NCI-H2196 (cell line): ENCODE data around the gene COL23A1.
"Not testable (repeated sequence)": the region's sequence is repeated elsewhere in the genome, so short reads cannot be mapped to it uniquely, and the experiment has no call there.

Experiments used
- DNase-seq: peaks from one replicate; lab custom pipeline; 2025; ENCODE audit not compliant: unreplicated experiment; lab: John Stamatoyannopoulos, UW

COL23A1 gene

GRCh38 chr5:178511172-178511571 lies 79.0 kb downstream of the COL23A1 start:
- no peak for DNase-seq

DNA sequence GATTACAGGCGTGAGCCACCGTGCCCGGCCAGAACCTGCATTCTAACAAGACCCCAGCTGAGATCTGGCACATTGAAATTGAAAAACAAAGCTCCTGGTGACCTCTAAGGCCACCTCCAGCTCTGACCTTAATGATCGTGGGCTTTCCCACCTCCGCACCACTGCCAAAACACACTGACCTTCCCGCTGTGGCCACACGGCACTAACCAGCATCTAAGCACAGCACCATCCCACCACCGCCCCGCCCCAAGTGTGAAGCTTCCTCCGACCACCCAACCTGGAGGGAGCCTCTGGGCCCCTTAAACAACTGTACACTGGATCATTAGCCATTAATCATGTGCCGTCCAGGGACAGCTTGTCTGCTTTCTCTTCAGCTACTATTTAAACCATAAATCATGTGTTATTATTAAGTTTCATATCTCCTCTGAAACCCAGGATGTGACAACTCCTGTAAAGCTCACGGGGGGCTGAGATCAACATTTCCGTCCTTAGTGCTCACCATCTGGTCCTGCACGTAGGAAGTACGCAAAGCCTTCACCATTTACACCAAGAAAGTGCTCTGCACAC lies 80.6 kb downstream of the COL23A1 start:
- DNase-seq: no peak

DNA sequence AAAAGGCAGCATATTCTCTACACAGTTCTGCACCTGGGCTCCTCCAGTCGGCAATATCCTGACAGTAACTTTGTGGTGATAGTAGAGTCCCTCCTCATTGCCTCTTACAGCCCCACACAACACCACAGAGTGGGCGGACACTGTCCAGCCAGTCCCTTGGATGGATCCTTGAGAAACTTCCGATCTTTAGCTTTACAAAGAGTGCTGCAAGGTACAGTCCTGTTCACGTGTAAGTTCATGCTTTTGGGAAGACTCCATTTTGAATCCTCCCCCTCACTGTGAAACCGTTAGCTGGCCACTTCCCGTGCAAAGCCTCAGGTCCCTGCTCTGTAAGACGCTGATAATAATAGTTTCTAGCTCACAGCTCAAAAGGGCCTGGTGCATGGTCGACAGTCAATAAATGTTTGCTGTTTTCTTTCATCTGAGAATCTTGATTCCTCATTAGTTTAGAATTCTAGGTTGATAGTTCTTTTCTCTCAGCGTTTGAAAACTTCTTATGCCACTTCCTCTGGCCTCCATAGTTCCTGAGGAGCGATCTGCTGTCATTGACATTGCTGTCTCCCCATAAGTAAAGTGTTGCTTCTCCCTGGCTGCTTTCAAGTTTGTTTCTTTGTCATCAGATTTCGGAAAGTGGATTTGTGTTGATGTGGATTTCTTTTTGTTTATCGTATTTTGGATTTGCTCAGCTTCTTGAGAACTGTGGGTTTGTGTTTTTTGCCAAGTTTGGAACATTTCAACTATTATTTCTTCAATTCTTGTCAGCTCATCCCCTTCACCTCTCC lies 82.9 kb downstream of the COL23A1 start:
- DNase-seq: no peak

DNA sequence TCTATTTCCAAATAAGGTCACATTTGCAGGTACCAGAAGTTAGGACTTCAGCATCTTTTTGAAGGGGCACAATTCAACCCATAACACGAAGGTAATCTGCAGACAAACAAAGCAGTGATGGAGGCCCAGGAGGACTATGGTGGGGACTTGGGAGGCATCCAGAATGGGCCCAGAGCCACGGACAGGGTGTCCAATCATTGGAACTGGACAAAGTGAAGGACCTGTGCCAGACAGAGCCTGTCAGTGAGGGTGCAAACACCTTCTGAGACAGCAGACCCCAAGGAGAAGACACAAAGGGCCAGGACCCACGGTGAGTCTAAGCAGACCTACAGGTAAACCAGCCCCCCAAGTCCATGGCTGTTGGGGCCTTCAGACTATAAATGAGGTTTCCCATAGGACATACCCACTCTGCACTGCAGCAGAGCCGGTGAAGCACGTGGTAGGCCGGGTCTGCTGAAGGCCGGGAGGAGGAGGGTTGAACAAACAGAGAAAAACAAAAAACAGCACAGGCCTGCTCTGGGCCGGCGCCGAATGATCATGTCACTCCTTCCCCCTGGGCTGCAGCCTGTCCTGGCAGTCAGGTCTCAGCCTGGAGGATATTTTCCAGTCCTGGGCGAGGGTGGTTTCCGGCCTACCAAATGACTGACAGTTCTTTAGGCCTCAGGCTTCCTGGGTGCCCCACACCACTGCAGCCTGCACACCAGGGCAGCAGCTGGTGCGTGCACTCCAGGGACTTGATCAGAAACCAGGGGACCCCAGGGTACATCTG lies 84.4 kb downstream of the COL23A1 start:
- no peak for DNase-seq

GRCh38 chr5:178504340-178504960 lies 85.7 kb downstream of the COL23A1 start:
- DNase-seq: no peak

DNA sequence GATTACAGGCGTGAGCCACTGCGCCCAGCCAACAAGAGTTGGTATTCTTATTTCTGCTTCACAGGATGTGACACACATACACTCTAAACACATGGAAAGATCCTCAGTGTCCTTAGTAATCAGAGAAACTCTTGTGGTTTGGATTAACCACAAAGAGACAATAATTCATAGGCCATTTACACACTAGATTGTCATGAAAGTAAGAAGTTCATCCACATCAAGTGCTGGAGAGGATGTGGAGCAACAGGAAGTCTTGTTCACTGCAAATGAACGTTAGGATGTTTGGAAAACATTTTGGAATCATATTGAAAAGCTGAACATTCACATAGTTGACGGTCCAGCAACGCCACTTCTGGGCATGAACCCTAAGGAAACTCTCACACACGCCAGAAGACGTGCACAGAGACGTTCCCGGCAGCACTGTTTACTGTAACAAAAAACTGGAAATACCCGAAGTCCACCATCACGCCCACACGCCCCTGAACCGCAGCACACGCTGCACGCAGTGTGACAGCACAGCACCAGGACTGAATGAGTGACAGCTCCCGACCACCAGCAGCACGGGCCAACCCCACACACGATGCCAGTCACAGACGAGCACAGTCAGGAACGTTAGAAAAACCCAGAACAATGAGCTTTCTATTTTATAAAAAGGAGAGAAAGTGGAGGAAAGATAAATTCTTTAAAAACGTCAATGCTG lies 87.6 kb downstream of the COL23A1 start:
- DNase-seq: no peak

DNA sequence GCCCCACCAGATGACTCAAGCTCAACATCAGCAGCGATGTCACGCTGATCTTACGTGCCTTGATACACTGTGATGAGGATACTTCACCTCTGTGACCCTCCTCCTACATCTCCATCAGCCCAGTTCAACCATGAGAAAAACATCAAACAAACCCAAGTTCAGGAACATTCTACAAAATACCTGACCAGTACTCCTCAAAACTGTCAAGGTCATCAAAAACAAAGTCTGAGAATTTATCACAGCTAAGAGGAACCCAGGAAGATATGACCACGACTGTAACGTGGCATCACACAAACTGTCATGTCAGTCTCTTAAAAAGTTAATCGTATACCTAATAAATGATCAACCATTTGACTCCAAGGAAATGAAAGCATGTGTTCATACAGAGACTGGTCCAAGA lies 90.8 kb downstream of the COL23A1 start:
- no peak for DNase-seq

DNA sequence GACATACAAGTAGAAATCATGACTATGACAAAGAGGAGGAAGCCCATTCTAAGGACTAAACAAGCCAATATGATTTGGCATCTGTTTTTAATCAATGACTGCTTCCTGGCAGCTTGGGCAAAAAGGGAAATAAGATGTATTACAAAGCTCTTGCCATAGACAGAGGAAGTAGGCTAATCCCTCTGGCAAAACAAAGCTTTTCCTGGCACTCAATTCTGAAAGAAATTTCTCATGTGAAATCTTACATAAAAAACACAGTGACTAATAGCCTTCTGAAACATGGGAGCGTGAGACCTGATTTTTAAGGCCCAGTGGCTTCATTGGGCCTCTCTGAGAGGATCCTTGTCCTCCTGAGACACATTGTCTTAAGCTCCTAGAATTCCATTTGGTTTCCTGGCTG lies 93.6 kb downstream of the COL23A1 start:
- DNase-seq: no peak

GRCh38 chr5:178496214-178496613 lies 94.0 kb downstream of the COL23A1 start:
- DNase-seq: no peak

DNA sequence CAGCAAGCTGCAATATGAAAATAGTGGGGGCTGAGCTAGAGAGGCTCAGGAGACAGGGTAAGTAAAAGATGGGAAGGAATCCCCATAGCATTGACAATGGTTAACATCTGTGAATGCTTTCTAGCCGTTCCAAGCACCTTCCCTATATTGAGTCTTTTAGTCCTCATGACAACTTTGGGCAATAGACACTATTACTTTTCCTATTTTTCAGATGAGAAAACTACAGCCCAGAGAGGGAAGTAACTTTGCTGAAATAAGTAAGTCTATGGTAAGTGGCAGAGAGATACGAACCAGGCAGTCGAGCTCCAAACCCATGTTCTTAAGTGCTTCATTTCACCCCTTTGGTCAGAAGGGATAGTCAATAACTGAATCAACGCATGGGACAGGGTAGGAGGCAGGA lies 94.5 kb downstream of the COL23A1 start:
- DNase-seq: no peak

- no peak for DNase-seq
Measured at GRCh38 chr5:178492278-178492677, 97.9 kb downstream of the COL23A1 start.

DNA sequence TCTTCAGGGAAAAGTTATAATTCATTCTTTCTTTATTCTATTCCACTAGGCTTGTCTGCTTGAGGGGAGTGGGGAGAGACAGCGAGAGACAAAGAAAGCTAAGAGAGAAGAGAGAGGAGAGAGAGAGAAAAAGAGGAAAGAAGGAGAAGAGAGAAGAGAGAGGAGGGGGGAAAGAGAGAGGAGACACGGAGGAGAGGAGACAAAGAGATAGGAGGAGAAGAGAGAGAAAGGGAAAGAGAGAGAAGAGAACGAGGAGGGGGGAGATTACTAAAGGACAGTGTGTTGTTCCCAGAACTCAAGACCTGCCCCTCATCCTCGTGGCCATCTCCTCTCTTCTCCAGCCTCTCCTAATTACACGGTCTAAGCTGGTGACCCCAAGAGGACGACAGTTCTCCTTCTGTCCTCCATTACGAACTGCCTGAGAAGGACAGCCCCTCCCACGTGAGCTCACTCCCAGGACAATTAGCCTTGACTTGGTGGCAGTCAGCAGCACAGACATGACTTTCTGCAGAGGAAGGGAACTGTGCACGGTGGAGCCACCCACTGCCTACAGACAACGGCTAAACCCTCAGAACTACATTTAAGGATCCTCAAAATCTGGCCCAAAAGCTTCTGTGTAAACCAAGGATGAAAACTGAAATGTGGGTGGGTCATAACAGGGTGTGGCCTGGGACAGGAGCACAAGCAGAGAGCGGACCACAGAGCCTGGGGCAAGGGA lies 99.1 kb downstream of the COL23A1 start:
- no peak for DNase-seq

GRCh38 chr5:178489271-178489976 lies 100.8 kb downstream of the COL23A1 start:
- DNase-seq: no peak

DNA sequence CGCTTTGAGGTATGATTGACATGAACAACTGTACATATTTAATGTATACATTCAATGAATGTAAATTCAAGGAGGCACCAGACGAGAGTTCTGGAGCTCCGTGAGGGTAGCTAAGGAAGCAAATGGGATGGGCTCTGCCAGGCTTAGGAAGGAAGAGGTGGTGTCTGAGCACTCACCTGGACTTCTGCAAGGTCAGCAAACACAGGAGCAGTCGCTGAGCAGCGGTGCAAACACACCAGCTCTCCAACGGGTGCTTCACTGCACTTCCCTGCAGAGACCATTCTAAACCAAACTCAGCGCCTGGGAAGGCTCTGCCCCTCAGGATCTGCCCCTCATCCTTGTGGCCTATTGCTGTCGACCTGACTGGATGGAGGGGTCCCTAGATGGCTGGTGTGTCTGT lies 101.5 kb downstream of the COL23A1 start:
- no peak for DNase-seq

GRCh38 chr5:178487911-178488600 lies 102.1 kb downstream of the COL23A1 start:
- no peak for DNase-seq

DNA sequence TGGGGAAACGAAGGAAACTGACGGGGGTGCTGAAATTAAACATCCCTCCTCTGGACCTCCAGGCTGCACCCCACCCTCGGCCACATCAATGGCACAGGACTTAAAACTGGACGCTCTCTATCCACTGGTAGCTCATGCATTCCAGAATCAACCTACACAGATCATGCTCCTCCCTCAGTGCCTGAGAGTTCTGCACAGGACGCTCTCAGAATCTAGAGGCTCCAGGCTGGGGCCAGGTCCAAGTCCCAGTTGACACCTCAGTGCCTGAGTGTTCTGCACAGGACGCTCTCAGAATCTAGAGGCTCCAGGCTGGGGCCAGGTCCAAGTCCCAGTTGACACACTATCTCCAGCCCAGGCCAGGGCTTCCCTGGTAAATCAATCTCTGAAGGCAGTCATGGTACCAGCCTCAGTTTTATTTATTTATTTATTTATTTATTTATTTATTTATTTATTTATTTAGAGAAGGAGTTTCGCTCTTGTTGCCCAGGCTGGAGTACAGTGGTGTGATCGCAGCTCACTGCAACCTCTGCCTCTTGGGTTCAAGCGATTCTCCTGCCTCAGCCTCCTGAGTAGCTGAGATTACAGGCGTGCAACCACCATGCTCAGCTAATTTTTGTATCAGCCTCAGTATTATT lies 103.2 kb downstream of the COL23A1 start:
- DNase-seq: not testable (repeated sequence)

GRCh38 chr5:178486239-178486641 lies 104.0 kb downstream of the COL23A1 start:
- DNase-seq: no peak

DNA sequence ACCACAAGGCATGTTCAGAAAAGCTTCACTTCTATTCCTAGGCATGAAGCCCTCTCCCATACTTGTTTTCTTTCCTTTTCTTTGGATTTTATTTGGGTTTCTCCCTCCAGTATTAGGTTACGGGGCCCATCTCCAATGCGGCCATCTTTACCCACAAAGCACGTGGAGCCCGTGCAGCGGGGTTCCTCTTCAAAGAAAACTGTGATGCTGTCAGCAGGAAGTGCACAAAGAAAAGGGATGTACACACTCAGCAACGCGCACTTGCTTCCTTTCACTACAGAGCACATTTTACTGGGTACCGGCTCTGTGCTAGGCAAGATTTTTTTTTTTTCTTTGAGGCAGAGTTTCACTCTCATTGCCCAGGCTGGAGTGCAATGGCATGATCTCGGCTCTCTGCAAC lies 106.6 kb downstream of the COL23A1 start:
- no peak for DNase-seq

DNA sequence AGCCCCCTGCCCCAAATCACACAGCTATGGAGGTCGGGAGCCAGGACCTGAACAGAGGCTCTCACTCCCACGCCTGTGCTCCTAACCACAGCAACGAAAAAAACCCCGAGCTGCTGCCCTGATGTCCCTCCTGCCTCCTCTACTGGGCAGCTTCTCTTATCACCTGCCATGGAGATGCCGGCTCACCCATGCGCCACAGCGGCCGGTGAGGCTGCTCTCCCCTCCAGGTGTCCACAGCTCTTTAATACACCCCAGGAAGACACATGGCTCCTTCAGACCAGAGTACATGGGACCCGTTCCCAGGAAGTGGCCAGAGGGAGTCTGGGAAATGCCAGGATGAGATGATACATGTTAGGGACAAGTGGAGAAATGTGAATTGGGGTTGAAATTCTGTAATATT lies 110.9 kb downstream of the COL23A1 start:
- no peak for DNase-seq
